Panc1 (cell line): ENCODE data around the gene ZKSCAN3. TPM values are rescaled to one million over a fixed set of nuclear protein-coding genes. Genes with fewer than 3 reads are reported as not detected.

Experiments used
- ATAC-seq: fragments of 200-7000 bp; cut with Tn5 transposase; 2 replicates; pipeline ENCODE4 v1.9.1; 2020; ENCODE audit warnings: mild to moderate bottlenecking, moderate library complexity
- BruUV-seq: library from RNA; stranded (reverse); fragments of 400-500 nt; replicated peaks from 2 replicates; lab custom pipeline; 2021; lab: Mats Ljungman, UMichigan
- CTCF ChIA-PET: fragments of 300-600 bp; sonication (Branson Sonifier 250); formaldehyde crosslinking; loops from one replicate; lab custom pipeline; 2022; ENCODE audit warnings: antibody characterized with exemption; lab: Charles Lee
- POLR2A ChIA-PET: fragments of 300-600 bp; sonication (Branson Sonifier 250); formaldehyde crosslinking; loops from one replicate; lab custom pipeline; 2022; ENCODE audit warnings: antibody characterized with exemption; lab: Charles Lee
- DNase-seq: peaks from one replicate; pipeline ENCODE4 v3.0.0-alpha.2; 2010; ENCODE audit warnings: low read depth, low spot score
- H3K27ac ChIP-seq: 2 replicates; pipeline ENCODE4 v1.5.1; 2011; ENCODE audit warnings: mild to moderate bottlenecking, low read length, inconsistent platforms
- H3K27me3 ChIP-seq: fragments of 200-500 bp; sonication (Bioruptor generic); 2 replicates; pipeline ENCODE4 v1.6.0; 2014; ENCODE audit warnings: low read length, inconsistent platforms; ENCODE audit not compliant: control insufficient read depth, insufficient read depth
- H3K36me3 ChIP-seq: fragments of 200-500 bp; sonication (Bioruptor generic); 2 replicates; pipeline ENCODE4 v1.5.1; 2014; ENCODE audit warnings: inconsistent platforms, mild to moderate bottlenecking, low read length, moderate library complexity; ENCODE audit not compliant: control insufficient read depth, insufficient read depth
- H3K4me1 ChIP-seq: 2 replicates; pipeline ENCODE4 v1.5.1; 2011; ENCODE audit warnings: inconsistent platforms, mild to moderate bottlenecking, low read length, moderate library complexity; ENCODE audit not compliant: control insufficient read depth, insufficient read depth
- H3K4me3 ChIP-seq, 2 experiments: 2 replicates each; pipeline ENCODE4 v1.5.1; 2011 to 2012; ENCODE audit warnings: low read depth in 2 of 2, low read length in 2 of 2, mild to moderate bottlenecking in 2 of 2, inconsistent platforms in 1 of 2, moderate library complexity in 1 of 2
- H3K9me3 ChIP-seq: fragments of 200-500 bp; sonication (Bioruptor generic); 2 replicates; pipeline ENCODE4 v1.5.1; 2014; ENCODE audit warnings: low read depth, mild to moderate bottlenecking, inconsistent platforms, low read length, moderate library complexity; ENCODE audit not compliant: control insufficient read depth, insufficient read depth
- POLR2AphosphoS5 ChIP-seq: IDR thresholded peaks from 2 replicates; pipeline ENCODE4 v1.6.1; 2012; ENCODE audit warnings: mild to moderate bottlenecking, low read depth, low read length, moderate library complexity
- SIN3A ChIP-seq: IDR thresholded peaks from 2 replicates; pipeline ENCODE4 v1.6.1; 2012; ENCODE audit warnings: low read depth, mild to moderate bottlenecking, low read length, moderate library complexity, borderline replicate concordance; ENCODE audit not compliant: insufficient read depth
- TCF7L2 ChIP-seq: IDR thresholded peaks from 2 replicates; pipeline ENCODE4 v1.6.1; 2011; ENCODE audit warnings: mild to moderate bottlenecking, low read depth, low read length, inconsistent platforms
- in situ Hi-C: cut with HindIII; loops from 2 replicates; pipeline ENCODE4 v1.10.0; 2016; ENCODE audit warnings: low sequenced_read_pairs, low pct_unique_long_range_greater_than_20kb
- intact Hi-C: fragments of 100-400 bp; cut with micrococcal nuclease; formaldehyde crosslinking; loops from one replicate; pipeline ENCODE4 v1.10.0; 2022; ENCODE audit not compliant: unreplicated experiment
- total RNA-seq: library from RNA; stranded (reverse); gene quantifications from one replicate; pipeline ENCODE4 v1.2.1, GENCODE V29; 2021; ENCODE audit not compliant: unreplicated experiment
- TF ChIP-seq, protein P1 (sequence below): fragments of 450-650 bp; IDR thresholded peaks from 2 replicates; pipeline ENCODE4 v1.5.1; 2017; ENCODE audit warnings: mild to moderate bottlenecking
- TF ChIP-seq, protein P2 (sequence below), 2 experiments: IDR thresholded peaks; 2 replicates each; pipeline ENCODE4 v1.6.1; 2011 to 2012; ENCODE audit warnings: low read depth in 2 of 2, control low read depth in 1 of 2, low read length in 1 of 2, mild to moderate bottlenecking in 1 of 2, moderate library complexity in 1 of 2; ENCODE audit not compliant: insufficient read depth in 1 of 2

The ZKSCAN3 gene
- total RNA-seq, 1 experiment from 2014 or later, result 7.0 TPM

DNA sequence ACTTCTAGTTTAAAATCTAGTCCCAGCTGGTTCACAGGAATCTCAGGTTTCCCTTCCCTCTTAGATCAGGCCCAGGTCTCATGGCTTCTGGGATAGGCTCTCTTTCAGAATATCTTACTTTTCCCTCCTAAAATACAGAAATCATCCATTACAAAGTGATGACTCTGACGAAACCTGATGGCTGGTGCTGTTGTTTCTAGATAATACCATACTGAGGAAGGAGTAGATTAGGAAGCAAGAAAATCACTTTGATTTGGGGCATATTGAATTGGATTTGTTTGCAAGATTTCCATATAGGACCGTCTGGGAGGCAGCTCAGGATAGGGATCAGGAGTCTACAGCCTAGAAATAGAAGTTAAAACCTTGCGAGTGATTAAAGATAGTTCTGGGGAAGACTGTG lies 3.6 kb downstream of the ZKSCAN3 start:
- Histone ChIP-seq H3K27ac (peak overlapping the region; percentile 97), H3K36me3 (peaks cover 2% of the 10 kb centered on the region; the same call in 1 of the 2 replicates), H3K4me3 (peak overlapping the region; percentile 43 to 52), H3K27me3 (no peaks in the 10 kb centered on the region), H3K9me3 (no peaks in the 10 kb centered on the region), H3K4me1 (peaks cover 45% of the 10 kb centered on the region)
- POLR2A ChIA-PET, result no interaction called here
- DNase-seq, result no peak
- CTCF ChIA-PET, result no interaction called here
- TF ChIP-seq, protein P1, sequence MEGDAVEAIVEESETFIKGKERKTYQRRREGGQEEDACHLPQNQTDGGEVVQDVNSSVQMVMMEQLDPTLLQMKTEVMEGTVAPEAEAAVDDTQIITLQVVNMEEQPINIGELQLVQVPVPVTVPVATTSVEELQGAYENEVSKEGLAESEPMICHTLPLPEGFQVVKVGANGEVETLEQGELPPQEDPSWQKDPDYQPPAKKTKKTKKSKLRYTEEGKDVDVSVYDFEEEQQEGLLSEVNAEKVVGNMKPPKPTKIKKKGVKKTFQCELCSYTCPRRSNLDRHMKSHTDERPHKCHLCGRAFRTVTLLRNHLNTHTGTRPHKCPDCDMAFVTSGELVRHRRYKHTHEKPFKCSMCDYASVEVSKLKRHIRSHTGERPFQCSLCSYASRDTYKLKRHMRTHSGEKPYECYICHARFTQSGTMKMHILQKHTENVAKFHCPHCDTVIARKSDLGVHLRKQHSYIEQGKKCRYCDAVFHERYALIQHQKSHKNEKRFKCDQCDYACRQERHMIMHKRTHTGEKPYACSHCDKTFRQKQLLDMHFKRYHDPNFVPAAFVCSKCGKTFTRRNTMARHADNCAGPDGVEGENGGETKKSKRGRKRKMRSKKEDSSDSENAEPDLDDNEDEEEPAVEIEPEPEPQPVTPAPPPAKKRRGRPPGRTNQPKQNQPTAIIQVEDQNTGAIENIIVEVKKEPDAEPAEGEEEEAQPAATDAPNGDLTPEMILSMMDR, result no peak
- TF ChIP-seq TCF7L2, result no peak
- TF ChIP-seq SIN3A, result no peak
- in situ Hi-C loops, result no loop called here
- intact Hi-C loops, result loop anchor here (5.0 to 10.0 kb wide), 3 partner anchors 86 to 449 kb away; partner anchors contain the start of gene ZSCAN26
- no peak for ATAC-seq
- BruUV-seq, result no TSS peak

DNA sequence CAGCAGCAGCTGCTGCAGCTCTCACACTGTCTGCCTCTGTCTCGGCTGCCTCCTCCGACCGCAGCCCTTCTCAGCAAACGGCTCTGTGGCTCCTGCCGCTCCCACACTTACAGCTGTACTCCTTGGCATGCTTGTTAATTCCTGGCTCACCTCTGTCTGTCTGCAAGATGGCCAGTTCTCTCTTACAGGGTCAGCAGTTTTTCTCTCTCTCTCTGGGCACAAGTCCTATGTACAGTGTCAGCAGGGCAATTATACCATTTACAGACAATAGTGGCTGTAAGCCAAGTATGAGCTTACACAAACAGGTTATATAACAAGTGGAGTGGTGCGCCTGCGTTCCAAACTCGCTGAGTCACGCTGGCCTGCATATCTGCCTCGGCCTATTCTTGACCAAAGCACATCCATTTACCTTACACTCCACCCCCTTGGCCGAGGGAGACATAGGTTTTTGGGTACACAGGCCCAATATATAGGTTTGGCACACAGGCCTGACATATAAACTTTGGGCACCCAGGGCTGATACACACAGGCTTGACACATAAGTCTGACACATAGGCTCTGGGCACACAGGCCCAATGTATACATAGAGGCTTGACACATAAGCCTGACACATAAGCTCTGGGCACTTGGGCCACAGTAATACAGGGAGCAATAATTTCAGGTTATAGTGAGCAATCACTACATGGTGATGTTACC lies 4.4 kb downstream of the ZKSCAN3 start:
- Histone ChIP-seq H3K36me3 (peaks cover 2% of the 10 kb centered on the region; the same call in 1 of the 2 replicates), H3K27me3 (no peaks in the 10 kb centered on the region), H3K9me3 (no peaks in the 10 kb centered on the region), H3K4me3 (peak overlapping the region; percentile 43 to 52), H3K27ac (peak overlapping the region; percentile 97), H3K4me1 (peaks cover 45% of the 10 kb centered on the region)
- intact Hi-C loops (loop anchor here (5.0 to 10.0 kb wide), 3 partner anchors 87 to 449 kb away; partner anchors contain the start of gene ZSCAN26), in situ Hi-C loops (no loop called here)
- ChIA-PET POLR2A (interaction anchor here (0.6 kb wide), 1 partner anchor 214 kb away, joined by 3 read pairs; no protein-coding TSS in a partner anchor), CTCF (no interaction called here)
- DNase-seq, result peak; percentile 78
- no TSS peak for BruUV-seq
- TF ChIP-seq, protein P1, result no peak
- TF ChIP-seq POLR2AphosphoS5 (peak; percentile 69), TCF7L2 (no peak), SIN3A (0 out of 2 replicates have a peak, but pooled peaks have one; percentile 58)
- TF ChIP-seq, protein P2, sequence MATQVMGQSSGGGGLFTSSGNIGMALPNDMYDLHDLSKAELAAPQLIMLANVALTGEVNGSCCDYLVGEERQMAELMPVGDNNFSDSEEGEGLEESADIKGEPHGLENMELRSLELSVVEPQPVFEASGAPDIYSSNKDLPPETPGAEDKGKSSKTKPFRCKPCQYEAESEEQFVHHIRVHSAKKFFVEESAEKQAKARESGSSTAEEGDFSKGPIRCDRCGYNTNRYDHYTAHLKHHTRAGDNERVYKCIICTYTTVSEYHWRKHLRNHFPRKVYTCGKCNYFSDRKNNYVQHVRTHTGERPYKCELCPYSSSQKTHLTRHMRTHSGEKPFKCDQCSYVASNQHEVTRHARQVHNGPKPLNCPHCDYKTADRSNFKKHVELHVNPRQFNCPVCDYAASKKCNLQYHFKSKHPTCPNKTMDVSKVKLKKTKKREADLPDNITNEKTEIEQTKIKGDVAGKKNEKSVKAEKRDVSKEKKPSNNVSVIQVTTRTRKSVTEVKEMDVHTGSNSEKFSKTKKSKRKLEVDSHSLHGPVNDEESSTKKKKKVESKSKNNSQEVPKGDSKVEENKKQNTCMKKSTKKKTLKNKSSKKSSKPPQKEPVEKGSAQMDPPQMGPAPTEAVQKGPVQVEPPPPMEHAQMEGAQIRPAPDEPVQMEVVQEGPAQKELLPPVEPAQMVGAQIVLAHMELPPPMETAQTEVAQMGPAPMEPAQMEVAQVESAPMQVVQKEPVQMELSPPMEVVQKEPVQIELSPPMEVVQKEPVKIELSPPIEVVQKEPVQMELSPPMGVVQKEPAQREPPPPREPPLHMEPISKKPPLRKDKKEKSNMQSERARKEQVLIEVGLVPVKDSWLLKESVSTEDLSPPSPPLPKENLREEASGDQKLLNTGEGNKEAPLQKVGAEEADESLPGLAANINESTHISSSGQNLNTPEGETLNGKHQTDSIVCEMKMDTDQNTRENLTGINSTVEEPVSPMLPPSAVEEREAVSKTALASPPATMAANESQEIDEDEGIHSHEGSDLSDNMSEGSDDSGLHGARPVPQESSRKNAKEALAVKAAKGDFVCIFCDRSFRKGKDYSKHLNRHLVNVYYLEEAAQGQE (IDR thresholded peaks at IDR 0.05; ENCODE audit: insufficient read depth in 1 of 2, low read depth in 2 of 2, low read length in 1 of 2), result no peak
- ATAC-seq, result peak; percentile 46
